Fibroblast of the aortic adventitia (primary cell): ENCODE data around the gene SLC66A1. TPM values are rescaled to one million over a fixed set of nuclear protein-coding genes. Genes with fewer than 3 reads are reported as not detected.

Experiments used
- DNase-seq: peaks from one replicate; pipeline ENCODE4 v3.0.0-alpha.2; 2010; ENCODE audit warnings: low read depth
- H3K4me3 ChIP-seq: 2 replicates; pipeline ENCODE4 v1.5.1; 2011; ENCODE audit warnings: low read depth, mild to moderate bottlenecking, control low read depth, low read length, moderate library complexity
- CTCF ChIP-seq: IDR thresholded peaks from 2 replicates; pipeline ENCODE4 v1.5.1; 2011; ENCODE audit warnings: mild to moderate bottlenecking, low read length, control low read depth, inconsistent platforms; ENCODE audit not compliant: insufficient read depth
- small RNA-seq: library from RNA; depleted of rRNA; stranded (forward); fragments of <200 nt; gene quantifications from one replicate; pipeline ENCODE3, GENCODE V24; 2012
- total RNA-seq: library from RNA; depleted of rRNA; stranded (reverse); fragments of >200 nt; gene quantifications from 2 replicates; pipeline ENCODE4 v1.2.3, GENCODE V29; 2012; ENCODE audit warnings: low replicate concordance

Gene SLC66A1
- total RNA-seq, 1 donor = 16.9 TPM

- TF ChIP-seq CTCF = peak; percentile 20
- no peak for DNase-seq
These were observed 62.1 kb downstream of the SLC66A1 start for GRCh38 chr1:19374083-19374801.

GRCh38 chr1:19374926-19375325, 62.8 kb downstream of the SLC66A1 start:
- TF ChIP-seq CTCF = no peak
- no peak for DNase-seq
- H3K4me3 ChIP-seq = no peak overlapping the region

More at GRCh38 chr1:19374083-19374801, 62.1 kb downstream of the SLC66A1 start:
- H3K4me3 ChIP-seq = no peak overlapping the region

GRCh38 chr1:19375631-19376400, 63.7 kb downstream of the SLC66A1 start:
- TF ChIP-seq CTCF = no peak
- no peak for DNase-seq
- no peak overlapping the region for H3K4me3 ChIP-seq

GRCh38 chr1:19376428-19377372, 64.6 kb downstream of the SLC66A1 start:
- no peak overlapping the region for H3K4me3 ChIP-seq
- no peak for TF ChIP-seq CTCF
- DNase-seq = no peak

- no peak for DNase-seq
- no peak overlapping the region for H3K4me3 ChIP-seq
- TF ChIP-seq CTCF = no peak
These were observed 65.9 kb downstream of the SLC66A1 start for GRCh38 chr1:19377812-19378718.

Small RNA genes lying within 50 kb of the gene (small RNA-seq; reads per million reads assigned to genes)
- not detected for gene RNU6-1099P

Other genes with a start within 250 kb of the SLC66A1 start
- gene UBR4, start 102.1 kb upstream of the SLC66A1 start, total RNA-seq = 136 and 142 TPM in 2 replicates
- 46.2 and 48.0 TPM in 2 replicates for gene EMC1, start 60.8 kb upstream of the SLC66A1 start, total RNA-seq
- gene MRTO4, start 60.5 kb upstream of the SLC66A1 start, total RNA-seq = 9.0 and 22.7 TPM in 2 replicates
- gene AKR7A3, start 23.6 kb upstream of the SLC66A1 start, total RNA-seq = 0.36 TPM in 1 of 2 replicates, not detected in the other
- gene AKR7A2, start 182 bp upstream of the SLC66A1 start, total RNA-seq = 38.1 and 68.4 TPM in 2 replicates
- 96.6 and 232 TPM in 2 replicates for gene CAPZB, start 173.2 kb downstream of the SLC66A1 start, total RNA-seq